PC-3 (cell line): ENCODE measurements around the gene PRDM15. TPM values are rescaled to one million over a fixed set of nuclear protein-coding genes. Genes with fewer than 3 reads are reported as not detected.

Source experiments
- ATAC-seq: fragments of 200-7000 bp; cut with Tn5 transposase; 2 replicates; pipeline ENCODE4 v1.9.1; 2020; ENCODE audit warnings: mild to moderate bottlenecking, moderate library complexity
- BruUV-seq: library from RNA; stranded (reverse); fragments of 400-500 nt; replicated peaks from 2 replicates; lab custom pipeline; 2021; lab: Mats Ljungman, UMichigan
- CTCF ChIA-PET: fragments of 300-600 bp; sonication (Branson Sonifier 250); formaldehyde crosslinking; loops from one replicate; lab custom pipeline; 2022; ENCODE audit warnings: antibody characterized with exemption; lab: Charles Lee
- POLR2A ChIA-PET: fragments of 300-600 bp; sonication (Branson Sonifier 250); formaldehyde crosslinking; loops from one replicate; lab custom pipeline; 2022; ENCODE audit warnings: antibody characterized with exemption; ENCODE audit not compliant: unreplicated experiment; lab: Charles Lee
- DNase-seq: peaks from one replicate; pipeline ENCODE4 v3.0.0-alpha.2; 2015
- H2AFZ ChIP-seq: fragments of 300-600 bp; sonication (generic); 2 replicates; pipeline ENCODE4 v1.6.0; 2016; ENCODE audit warnings: antibody characterized with exemption, low read length
- H3F3A ChIP-seq: fragments of 300-600 bp; sonication (generic); one replicate; pipeline ENCODE4 v1.6.0; 2017; ENCODE audit warnings: antibody characterized with exemption, low read length, control low read depth, mild to moderate bottlenecking; ENCODE audit not compliant: unreplicated experiment
- H3K27ac ChIP-seq: fragments of 300-600 bp; sonication (generic); 2 replicates; pipeline ENCODE4 v1.5.1; 2016; ENCODE audit warnings: mild to moderate bottlenecking, low read length
- H3K27me3 ChIP-seq: fragments of 300-600 bp; sonication (generic); 2 replicates; pipeline ENCODE4 v1.6.1; 2016; ENCODE audit warnings: low read length, mixed read lengths
- H3K36me3 ChIP-seq: fragments of 300-600 bp; sonication (generic); 2 replicates; pipeline ENCODE4 v1.6.1; 2016; ENCODE audit warnings: low read depth, mixed run types, low read length, mixed read lengths
- H3K4me1 ChIP-seq: fragments of 300-600 bp; sonication (generic); 2 replicates; pipeline ENCODE4 v1.5.1; 2016; ENCODE audit warnings: low read length; ENCODE audit not compliant: insufficient read depth
- H3K4me2 ChIP-seq: fragments of 300-600 bp; sonication (generic); 2 replicates; pipeline ENCODE4 v1.6.0; 2016; ENCODE audit warnings: low read length
- H3K4me3 ChIP-seq: fragments of 300-600 bp; sonication (generic); 2 replicates; pipeline ENCODE4 v1.5.1; 2016; ENCODE audit warnings: mild to moderate bottlenecking, low read length, mixed read lengths
- H3K79me2 ChIP-seq: fragments of 300-600 bp; sonication (generic); 2 replicates; pipeline ENCODE4 v1.6.1; 2017; ENCODE audit warnings: low read length, mixed read lengths
- H3K9ac ChIP-seq: fragments of 300-600 bp; sonication (generic); 2 replicates; pipeline ENCODE4 v1.6.0; 2016; ENCODE audit warnings: mild to moderate bottlenecking, low read length
- H3K9me2 ChIP-seq: fragments of 300-600 bp; sonication (generic); replicated peaks from 2 replicates; pipeline ENCODE4 v1.6.1; 2016; ENCODE audit warnings: mixed run types, low read length, mixed read lengths
- H3K9me3 ChIP-seq: fragments of 300-600 bp; sonication (generic); 2 replicates; pipeline ENCODE4 v1.6.1; 2016; ENCODE audit warnings: low read length, mixed read lengths
- H4K20me1 ChIP-seq: fragments of 300-600 bp; sonication (generic); 2 replicates; pipeline ENCODE4 v1.6.1; 2016; ENCODE audit warnings: low read length, mixed read lengths
- CTCF ChIP-seq: fragments of 300-600 bp; sonication (generic); conservative IDR thresholded peaks from 2 replicates; pipeline ENCODE4 v1.5.1; 2017; ENCODE audit warnings: antibody characterized with exemption, low read depth, mild to moderate bottlenecking, low read length
- EZH2 ChIP-seq: fragments of 300-600 bp; sonication (generic); IDR thresholded peaks from one replicate; pipeline ENCODE4 v1.6.1; 2017; ENCODE audit warnings: antibody characterized with exemption, mild to moderate bottlenecking, low read length; ENCODE audit not compliant: unreplicated experiment
- EZH2phosphoT487 ChIP-seq: fragments of 300-600 bp; sonication (generic); IDR thresholded peaks from 2 replicates; pipeline ENCODE4 v1.6.1; 2018; ENCODE audit warnings: mild to moderate bottlenecking, antibody characterized with exemption, low read length, borderline replicate concordance
- intact Hi-C: fragments of 100-400 bp; cut with micrococcal nuclease; formaldehyde crosslinking; loops from 2 replicates; pipeline ENCODE4 v1.9.0; 2023
- total RNA-seq: library from RNA; depleted of rRNA; stranded (reverse); fragments of >200 nt; gene quantifications from 2 replicates; pipeline ENCODE4 v1.2.3, GENCODE V29; 2014

The PRDM15 gene
- total RNA-seq, 1 experiment from 2014 or later = 13.4 TPM

DNA sequence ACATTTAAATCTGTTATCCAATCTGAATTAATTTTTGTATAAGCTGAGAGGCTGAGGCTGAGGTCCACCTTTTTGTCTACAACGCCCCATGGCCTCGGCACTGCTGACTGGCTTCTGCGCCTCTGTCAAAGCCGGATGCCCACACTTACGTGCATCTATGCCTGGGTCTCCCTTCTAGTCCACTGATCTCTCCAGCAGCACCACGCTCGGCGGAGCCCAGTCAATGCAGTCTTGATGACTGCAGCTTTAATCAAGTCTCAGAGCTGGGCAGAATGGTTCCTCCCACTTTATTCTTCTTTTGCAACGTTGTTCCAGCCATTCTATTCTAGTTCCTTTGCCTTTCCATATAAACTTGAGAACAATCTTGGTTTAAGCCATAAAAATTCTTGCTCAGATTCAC, 9.4 kb downstream of the PRDM15 start:
- DNase-seq = no peak
- H4K20me1 ChIP-seq = no peaks in the 10 kb centered on the region
- H3K9me2 ChIP-seq = no peaks in the 10 kb centered on the region
- no peak for TF ChIP-seq CTCF
- no peak for TF ChIP-seq EZH2
- no peak for TF ChIP-seq EZH2phosphoT487
- peaks cover 39% of the 10 kb centered on the region for H3K79me2 ChIP-seq
- H3K4me2 ChIP-seq = no peak overlapping the region
- no peak overlapping the region for H3K4me3 ChIP-seq
- no peak overlapping the region for H2AFZ ChIP-seq
- no peak for ATAC-seq
- no peak overlapping the region for H3K27ac ChIP-seq
- H3K36me3 ChIP-seq = no peaks in the 10 kb centered on the region
- H3K27me3 ChIP-seq = no peaks in the 10 kb centered on the region
- no TSS peak for BruUV-seq
- H3K4me1 ChIP-seq = no peaks in the 10 kb centered on the region
- H3K9me3 ChIP-seq = no peaks in the 10 kb centered on the region
- H3K9ac ChIP-seq = no peak overlapping the region
- H3F3A ChIP-seq = no peaks in the 10 kb centered on the region
- intact Hi-C loops = no loop called here
- CTCF ChIA-PET = no interaction called here
- POLR2A ChIA-PET = no interaction called here

- POLR2A ChIA-PET = interaction anchor here (0.6 kb wide), 1 partner anchor 10 kb away, joined by 7 read pairs; no protein-coding TSS in a partner anchor
- no peaks in the 10 kb centered on the region for H3K9me3 ChIP-seq
- no peak overlapping the region for H3K9ac ChIP-seq
- no peak overlapping the region for H3K4me3 ChIP-seq
- H3K79me2 ChIP-seq = peaks cover 35% of the 10 kb centered on the region
- no peaks in the 10 kb centered on the region for H3F3A ChIP-seq
- no peak for DNase-seq
- no peaks in the 10 kb centered on the region for H3K36me3 ChIP-seq
- ATAC-seq = no peak
- CTCF ChIA-PET = no interaction called here
- H3K9me2 ChIP-seq = no peaks in the 10 kb centered on the region
- no peak overlapping the region for H3K4me2 ChIP-seq
- H3K4me1 ChIP-seq = peaks cover 6% of the 10 kb centered on the region
- intact Hi-C loops = no loop called here
- no peaks in the 10 kb centered on the region for H4K20me1 ChIP-seq
- H2AFZ ChIP-seq = no peak overlapping the region
- TF ChIP-seq CTCF (no peak), EZH2 (no peak), EZH2phosphoT487 (no peak)
- no peaks in the 10 kb centered on the region for H3K27me3 ChIP-seq
- H3K27ac ChIP-seq = no peak overlapping the region
- no TSS peak for BruUV-seq
These were observed 11.0 kb downstream of the PRDM15 start for GRCh38 chr21:41868062-41868710.

- H3K9me2 ChIP-seq = no peaks in the 10 kb centered on the region
- peaks cover 41% of the 10 kb centered on the region for H3K79me2 ChIP-seq
- no TSS peak for BruUV-seq
- no peak overlapping the region for H3K4me3 ChIP-seq
- DNase-seq (no peak), ATAC-seq (no peak)
- no peak overlapping the region for H3K4me2 ChIP-seq
- no peaks in the 10 kb centered on the region for H4K20me1 ChIP-seq
- intact Hi-C loops = no loop called here
- no peak overlapping the region for H2AFZ ChIP-seq
- H3K27me3 ChIP-seq = no peaks in the 10 kb centered on the region
- POLR2A ChIA-PET = interaction anchor here (0.6 kb wide), 1 partner anchor 11 kb away, joined by 7 read pairs; no protein-coding TSS in a partner anchor
- CTCF ChIA-PET = no interaction called here
- TF ChIP-seq EZH2 (no peak), CTCF (no peak), EZH2phosphoT487 (no peak)
- H3F3A ChIP-seq = no peaks in the 10 kb centered on the region
- H3K27ac ChIP-seq = no peak overlapping the region
- peaks cover 13% of the 10 kb centered on the region for H3K4me1 ChIP-seq
- H3K9me3 ChIP-seq = no peaks in the 10 kb centered on the region
- H3K36me3 ChIP-seq = no peaks in the 10 kb centered on the region
- H3K9ac ChIP-seq = no peak overlapping the region
These were observed 11.8 kb downstream of the PRDM15 start for GRCh38 chr21:41867313-41867712.
